Heart left ventricle (tissue), 16 donors: ENCODE data around the gene SEMA3B. TPM values are rescaled to one million over a fixed set of nuclear protein-coding genes. Genes with fewer than 3 reads are reported as not detected.

Source experiments
- ATAC-seq, 4 donors: fragments of 200-7000 bp; cut with Tn5 transposase; one replicate each; pipeline ENCODE4 v1.9.1; 2020 to 2022; ENCODE audit warnings: moderate library complexity in 4 of 4, mild to moderate bottlenecking in 3 of 4, moderate number of reproducible peaks in 1 of 4
- DNase-seq, 5 donors: peaks; one replicate each; pipeline ENCODE4 v3.0.0-alpha.2; 2020
- H3K27ac ChIP-seq, 12 donors: fragments of 200-600 bp; sonication (generic) in 4 of 12; one replicate each; pipeline versions ENCODE4 v1.5.0 to v1.8.0; 2016 to 2022; ENCODE audit warnings: mild to moderate bottlenecking in 2 of 12
- H3K27me3 ChIP-seq, 9 donors: fragments of 200-600 bp; sonication (generic) in 2 of 9; one replicate each; pipeline versions ENCODE4 v1.5.1 to v1.8.0; 2016 to 2022; ENCODE audit warnings: mild to moderate bottlenecking in 3 of 9
- H3K36me3 ChIP-seq, 9 donors: fragments of 200-600 bp; sonication (generic) in 2 of 9; one replicate each; pipeline versions ENCODE4 v1.5.0 to v1.8.0; 2018 to 2022; ENCODE audit warnings: mild to moderate bottlenecking in 2 of 9
- H3K4me1 ChIP-seq, 12 donors: fragments of 200-600 bp; sonication (generic) in 4 of 12; one replicate each; pipeline versions ENCODE4 v1.5.0 to v1.8.0; 2016 to 2022; ENCODE audit warnings: mild to moderate bottlenecking in 3 of 12
- H3K4me3 ChIP-seq, 12 donors: fragments of 200-600 bp; sonication (generic) in 4 of 12; one replicate each; pipeline versions ENCODE4 v1.5.0 to v1.8.0; 2017 to 2022; ENCODE audit warnings: mild to moderate bottlenecking in 9 of 12, moderate library complexity in 4 of 12
- H3K9me3 ChIP-seq, 12 donors: fragments of 200-600 bp; sonication (generic) in 4 of 12; one replicate each; pipeline versions ENCODE4 v1.5.0 to v1.8.0; 2016 to 2022; ENCODE audit warnings: mild to moderate bottlenecking in 1 of 12
- POLR2A ChIP-seq, 2 donors: fragments of 450-650 bp; IDR thresholded peaks; one replicate each; pipeline ENCODE4 v1.6.1; 2017; ENCODE audit warnings: antibody characterized with exemption in 2 of 2, mild to moderate bottlenecking in 2 of 2, moderate library complexity in 2 of 2
- WGBS, 4 donors: extraction: QIAGEN DNeasy Blood & Tissue Kit in 2 of 4; methylation state at CpG; one replicate each; pipeline versions ENCODE4 v1.1.5 to v1.1.7; 2013 to 2018; 5-methylcytosine and 5-hydroxymethylcytosine counted together
- intact Hi-C, 10 donors: fragments of 100-400 bp; cut with DNase I; formaldehyde crosslinking; loops; one replicate each; pipeline versions ENCODE4 v1.11.1 to v1.14.2; 2022
- polyA plus RNA-seq, 2 donors: library from polyadenylated mRNA; stranded (reverse); fragments of 200-250 nt; gene quantifications; one replicate each; pipeline ENCODE4 v1.2.3, GENCODE V29; 2013
- total RNA-seq, 9 donors: library from RNA; depleted of rRNA in 2 of 9; stranded (reverse); fragments of >200 nt in 2 of 9; fragmentation: NEBNext Ultra II Directional in 3 of 9; extraction: Animal tissue kit (Norgen Biotek cat#: 25700) in 3 of 9; gene quantifications; one replicate each; pipeline versions ENCODE4 v1.1.0 to v1.2.4, GENCODE V29; 2016 to 2023
- TF ChIP-seq, protein P1 (sequence below), 12 donors: fragments of 200-600 bp; sonication (generic) in 4 of 12; IDR thresholded peaks; one replicate each; pipeline versions ENCODE4 v1.5.0 to v1.8.0; 2018 to 2022; ENCODE audit warnings: antibody characterized with exemption in 12 of 12, mild to moderate bottlenecking in 5 of 12
- donor health status: ischemic (EF 13 %, LVEDD 7.1; RV severe dilation, severe dysfunction).
- donor health status: healthy with polysubstance abuse.
- donor health status: DM: no; HTN: yes; CAD: no.
- donor health status: DM: no; HTN: no; CAD: no.
- donor health status: ischemic (EF 25% LVEDD 6.9; RV normal size, moderate dysfunction).
- donor health status: ischemic (EF 25% LVEDD 5.7; RV mildly dilated, moderate dysfunction).
- donor health status: healthy.
- donor health status: DM: yes; HTN: yes; CAD: no.
- donor health status: ischemic (EF 35%, LVEDD 5.7; RV mildly dilated, moderate dysfunction).
- donor health status: nonischemic (EF 11% LVEDD 7.7; RV severe dilation, severe dysfunction).
- donor health status: DM: yes; HTN: yes; CAD: no.
- donor health status: PGD.
- donor health status: ischemic (EF 29% LVEDD 5.4; RV normal size, mild dysfunction).
- donor health status: nonischemic (EF 23%, LVEDD 6.1; RV moderate dilation, normal function).

The SEMA3B gene
- total and polyA plus RNA-seq, 11 donors: 12.9 to 60.1 (median 19.3) TPM

- Histone ChIP-seq H3K9me3 (no peaks in the 10 kb centered on the region), H3K36me3 (peaks cover 3 to 37% (median 27%) of the 10 kb centered on the region in 9 donors), H3K27ac (peak within 1 kb of the TSS; percentile 69 to 96 (median 90)), H3K4me3 (peak within 1 kb of the TSS; percentile 69 to 99 (median 90)), H3K27me3 (no peaks in the 10 kb centered on the region), H3K4me1 (peaks cover 4 to 43% (median 27%) of the 10 kb centered on the region in 12 donors)
- intact Hi-C loops: loop anchor here in 2 of 10 donors (5.0 to 10.0 kb wide), 2 partner anchors 35 to 358 kb away; partner anchors contain the start of gene TUSC2 (in 1 of the 2)
- DNase-seq (peak; percentile 98 to 99 (median 98)), ATAC-seq (peak; percentile 94 to 97 (median 94))
- peak; percentile 24 to 64 for TF ChIP-seq POLR2A (IDR thresholded peaks at IDR 0.05)
- TF ChIP-seq, protein P1, sequence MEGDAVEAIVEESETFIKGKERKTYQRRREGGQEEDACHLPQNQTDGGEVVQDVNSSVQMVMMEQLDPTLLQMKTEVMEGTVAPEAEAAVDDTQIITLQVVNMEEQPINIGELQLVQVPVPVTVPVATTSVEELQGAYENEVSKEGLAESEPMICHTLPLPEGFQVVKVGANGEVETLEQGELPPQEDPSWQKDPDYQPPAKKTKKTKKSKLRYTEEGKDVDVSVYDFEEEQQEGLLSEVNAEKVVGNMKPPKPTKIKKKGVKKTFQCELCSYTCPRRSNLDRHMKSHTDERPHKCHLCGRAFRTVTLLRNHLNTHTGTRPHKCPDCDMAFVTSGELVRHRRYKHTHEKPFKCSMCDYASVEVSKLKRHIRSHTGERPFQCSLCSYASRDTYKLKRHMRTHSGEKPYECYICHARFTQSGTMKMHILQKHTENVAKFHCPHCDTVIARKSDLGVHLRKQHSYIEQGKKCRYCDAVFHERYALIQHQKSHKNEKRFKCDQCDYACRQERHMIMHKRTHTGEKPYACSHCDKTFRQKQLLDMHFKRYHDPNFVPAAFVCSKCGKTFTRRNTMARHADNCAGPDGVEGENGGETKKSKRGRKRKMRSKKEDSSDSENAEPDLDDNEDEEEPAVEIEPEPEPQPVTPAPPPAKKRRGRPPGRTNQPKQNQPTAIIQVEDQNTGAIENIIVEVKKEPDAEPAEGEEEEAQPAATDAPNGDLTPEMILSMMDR (IDR thresholded peaks at IDR 0.05): peak in 2 of 12 donors; percentile 4 to 17
- WGBS, 4 donors: 1% methylated on average over 19 to 67 of the region's 67 CpGs
Measured at GRCh38 chr3:50292159-50293078, 23.5 kb downstream of the SEMA3B start, which contains the start of gene IFRD2. Gene IFRD2, minus strand, starts transcription at chr3:50292429. Its CDS starts 155 bp downstream, at chr3:50292274.

DNA sequence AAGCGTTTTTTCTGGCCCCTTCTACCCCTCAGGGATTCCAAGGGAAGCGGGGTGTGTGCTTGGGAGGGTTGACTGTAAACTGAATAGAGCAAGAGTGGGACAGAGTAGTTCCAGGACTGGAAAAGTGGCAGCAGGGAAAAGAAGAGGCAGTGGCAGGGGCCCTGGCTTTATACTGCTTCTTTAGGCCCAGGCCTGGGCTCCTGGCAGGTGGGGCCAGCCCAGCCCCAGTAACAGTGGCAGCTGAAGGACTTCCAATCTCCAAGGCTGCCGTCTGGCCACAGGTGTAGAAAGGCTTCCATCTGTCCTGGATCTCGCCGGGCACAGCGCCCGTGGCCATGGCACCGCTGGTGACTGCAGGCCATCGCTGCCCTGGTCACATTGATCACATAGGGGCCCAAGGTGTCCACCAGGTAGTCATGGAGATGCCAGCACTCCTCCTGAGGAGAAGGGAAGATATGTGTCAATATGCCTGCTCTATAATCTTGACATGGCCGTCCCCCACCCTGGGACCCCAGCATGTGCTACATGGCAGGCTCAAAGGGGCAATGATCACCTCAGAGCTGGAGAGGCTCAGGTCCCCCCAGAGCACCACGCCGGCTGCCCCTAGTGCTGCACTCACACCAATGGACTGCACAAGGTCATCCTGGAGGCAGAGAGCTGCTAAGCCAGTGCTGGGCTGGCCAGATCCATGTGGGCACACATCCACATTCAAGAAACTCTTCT, 24.3 kb downstream of the SEMA3B start:
- H3K9me3 ChIP-seq: no peaks in the 10 kb centered on the region
- H3K27me3 ChIP-seq: no peaks in the 10 kb centered on the region
- ATAC-seq (no peak), DNase-seq (peak in 3 of 5 donors; percentile 11 to 41 (median 29))
- H3K36me3 ChIP-seq: peaks cover 3 to 29% (median 19%) of the 10 kb centered on the region in 9 donors
- intact Hi-C loops: loop anchor here in 2 of 10 donors (5.0 to 10.0 kb wide), 2 partner anchors 34 to 358 kb away; partner anchors contain the start of gene TUSC2 (in 1 of the 2)
- peaks cover 4 to 41% (median 27%) of the 10 kb centered on the region in 12 donors for H3K4me1 ChIP-seq
- H3K27ac ChIP-seq: peak overlapping the region; percentile 69 to 96 (median 84)
- WGBS, 4 donors: 75 to 79% (median 78%) methylated on average over 11 to 12 of the region's 12 CpGs
- peak overlapping the region in 9 of 12 donors; percentile 53 to 99 (median 89) for H3K4me3 ChIP-seq
- TF ChIP-seq, protein P1 (IDR thresholded peaks at IDR 0.05): no peak
- no peak for TF ChIP-seq POLR2A (IDR thresholded peaks at IDR 0.05)

GRCh38 chr3:50294089-50294488, 25.1 kb downstream of the SEMA3B start:
- Histone ChIP-seq H3K4me1 (peaks cover 4 to 48% (median 34%) of the 10 kb centered on the region in 12 donors), H3K27ac (no peak overlapping the region), H3K36me3 (peaks cover 0 to 20% (median 11%) of the 10 kb centered on the region in 9 donors), H3K4me3 (no peak overlapping the region), H3K27me3 (no peaks in the 10 kb centered on the region), H3K9me3 (no peaks in the 10 kb centered on the region)
- TF ChIP-seq, protein P1 (IDR thresholded peaks at IDR 0.05): no peak
- no peak for TF ChIP-seq POLR2A (IDR thresholded peaks at IDR 0.05)
- ATAC-seq: no peak
- no peak for DNase-seq
- WGBS, 4 donors: 74 to 87% (median 85%) methylated on average over 4 of the region's 4 CpGs
- intact Hi-C loops: loop anchor here in 2 of 10 donors (5.0 to 10.0 kb wide), 2 partner anchors 33 to 359 kb away; partner anchors contain the start of gene TUSC2 (in 1 of the 2)
